GM19099 (cell line): ENCODE results near the gene CRYBA4.

Experiments
- POLR2A ChIP-seq: IDR thresholded peaks from 3 replicates; pipeline ENCODE4 v1.6.1; 2011; ENCODE audit warnings: low read depth; ENCODE audit not compliant: insufficient read length; ENCODE audit errors: extremely low read depth

Gene CRYBA4

DNA sequence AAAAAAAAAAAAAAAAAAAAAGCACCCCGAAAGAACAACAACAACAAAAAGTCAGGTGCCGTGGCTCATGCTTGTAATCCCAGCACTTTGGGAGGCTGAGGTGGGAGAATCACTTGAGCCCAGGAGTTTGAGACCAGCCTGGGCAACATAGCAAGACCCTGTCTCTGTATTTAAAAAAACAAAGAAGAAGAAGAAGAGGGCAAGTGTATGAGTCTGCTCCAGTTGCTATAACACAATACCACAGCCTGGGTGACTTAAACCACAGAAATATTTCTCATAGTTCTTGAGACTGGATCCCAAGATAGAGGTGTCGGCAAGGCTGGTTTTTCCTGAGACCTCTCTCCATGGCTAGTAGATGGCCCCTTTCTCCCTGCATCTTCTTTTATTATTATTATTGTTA lies 12.4 kb downstream of the CRYBA4 start:
- TF ChIP-seq POLR2A: no peak

DNA sequence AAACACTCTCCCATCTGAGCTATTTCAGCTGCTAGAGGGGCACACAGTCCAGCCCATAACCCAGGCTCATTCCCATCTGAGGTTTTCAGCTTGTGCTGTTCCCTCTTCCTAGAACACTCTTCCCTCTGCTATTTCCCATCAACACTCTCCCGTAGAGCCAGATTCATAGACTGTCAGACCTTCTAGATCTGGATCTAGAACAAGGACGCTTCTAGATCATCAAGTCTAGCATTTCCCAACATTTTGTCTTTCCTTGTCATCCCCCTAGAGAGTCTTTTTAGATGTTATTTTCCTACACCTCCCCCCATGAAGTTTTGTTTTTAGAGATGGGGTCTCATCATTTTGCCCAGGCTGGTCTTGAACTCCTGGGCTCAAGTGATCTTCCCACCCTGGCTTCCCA lies 13.4 kb downstream of the CRYBA4 start:
- no peak for TF ChIP-seq POLR2A

DNA sequence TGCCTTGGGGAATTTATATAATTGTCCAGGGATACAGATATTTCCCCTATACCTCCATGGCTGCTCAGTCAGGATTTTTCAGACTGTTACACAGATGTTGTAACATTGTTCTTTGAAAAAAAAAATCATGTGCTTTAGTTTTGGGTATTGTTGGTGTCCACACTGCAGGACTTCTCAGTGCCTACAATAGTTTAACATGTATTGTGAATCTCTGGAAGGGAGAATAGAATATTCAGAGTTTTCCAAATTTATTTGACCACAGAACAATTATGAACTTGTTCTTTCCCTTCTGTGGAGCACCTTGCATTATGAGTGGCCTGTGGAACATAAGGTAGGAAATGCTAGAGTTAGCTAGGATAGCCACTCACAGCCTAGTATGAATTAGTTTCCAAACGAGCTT lies 14.5 kb downstream of the CRYBA4 start:
- no peak for TF ChIP-seq POLR2A

DNA sequence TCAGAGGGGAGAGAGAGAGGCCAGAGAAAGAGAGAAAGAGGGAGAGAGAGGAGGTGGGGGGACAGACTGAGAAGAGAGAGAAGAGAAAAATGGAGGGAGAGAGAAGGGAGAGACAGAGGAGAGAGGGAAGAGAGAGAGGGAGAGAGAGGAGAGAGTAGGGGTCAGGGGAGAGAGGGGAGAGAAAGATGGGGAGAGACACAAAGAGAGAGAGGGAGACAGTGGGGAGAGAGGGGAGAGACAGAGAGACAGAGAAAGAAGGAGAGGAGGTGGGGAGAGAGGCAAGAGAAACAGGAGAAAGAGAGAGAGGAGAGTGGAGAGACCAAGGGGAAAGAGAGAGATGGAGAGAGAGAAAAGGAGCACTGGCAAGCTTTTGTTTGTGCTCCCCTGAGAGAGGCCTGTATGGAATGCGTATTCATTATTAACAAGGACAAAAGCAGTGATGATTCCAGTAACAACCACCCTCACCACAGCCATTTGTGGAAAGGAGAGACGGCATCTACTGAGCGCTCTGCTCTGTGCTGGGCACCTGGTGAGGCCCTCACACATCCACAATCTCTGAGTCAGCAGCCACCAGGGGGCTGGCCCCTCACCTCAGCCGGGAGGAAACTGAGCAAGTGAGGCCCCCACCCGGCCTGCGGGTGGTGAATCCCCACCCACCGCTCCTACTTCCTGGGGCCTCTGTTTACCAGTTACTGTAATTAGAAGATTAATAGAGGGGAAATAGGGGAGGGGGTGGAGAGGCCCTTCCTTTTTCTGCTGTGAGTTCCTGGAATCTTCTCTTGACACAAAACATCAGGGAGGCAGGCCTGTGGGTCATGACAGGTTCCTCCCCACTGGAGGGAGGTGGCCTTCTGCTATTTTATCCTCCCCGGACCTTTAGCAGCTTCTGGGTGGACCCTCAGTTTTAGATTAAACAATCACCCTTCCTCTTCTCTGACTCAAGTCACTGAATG lies 21.0 kb downstream of the CRYBA4 start:
- no peak for TF ChIP-seq POLR2A

DNA sequence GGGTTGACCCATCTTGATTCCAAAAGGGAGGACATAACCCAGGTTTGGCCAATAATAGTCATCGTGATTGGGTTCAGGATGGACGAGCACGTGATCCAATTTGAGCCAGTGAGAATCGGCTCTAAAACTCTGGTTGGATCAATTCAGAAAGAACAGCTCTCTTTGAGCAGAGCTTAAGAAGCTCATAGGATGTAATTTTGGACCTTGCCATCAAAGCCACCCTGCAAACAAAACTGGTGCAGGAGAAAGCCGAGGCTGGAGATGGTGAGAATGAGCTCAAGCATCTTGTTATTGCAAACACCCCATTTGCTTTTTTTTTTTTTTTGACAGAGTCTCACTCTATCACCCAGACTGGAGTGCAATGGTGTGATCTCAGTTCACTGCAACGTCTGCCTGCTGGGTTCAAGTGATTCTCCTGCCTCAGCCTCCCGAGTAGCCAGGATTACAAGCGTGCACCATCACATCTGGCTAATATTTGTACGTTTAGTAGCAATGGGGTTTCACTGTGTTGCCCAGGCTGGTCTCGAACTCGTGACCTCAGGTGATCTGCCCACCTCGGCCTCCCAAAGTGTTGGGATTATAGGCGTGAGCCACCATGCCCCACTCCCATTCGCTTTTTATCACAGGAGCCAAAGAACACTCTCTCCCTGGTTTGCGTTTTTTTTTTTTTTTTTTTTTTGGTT lies 21.8 kb downstream of the CRYBA4 start:
- TF ChIP-seq POLR2A: no peak

DNA sequence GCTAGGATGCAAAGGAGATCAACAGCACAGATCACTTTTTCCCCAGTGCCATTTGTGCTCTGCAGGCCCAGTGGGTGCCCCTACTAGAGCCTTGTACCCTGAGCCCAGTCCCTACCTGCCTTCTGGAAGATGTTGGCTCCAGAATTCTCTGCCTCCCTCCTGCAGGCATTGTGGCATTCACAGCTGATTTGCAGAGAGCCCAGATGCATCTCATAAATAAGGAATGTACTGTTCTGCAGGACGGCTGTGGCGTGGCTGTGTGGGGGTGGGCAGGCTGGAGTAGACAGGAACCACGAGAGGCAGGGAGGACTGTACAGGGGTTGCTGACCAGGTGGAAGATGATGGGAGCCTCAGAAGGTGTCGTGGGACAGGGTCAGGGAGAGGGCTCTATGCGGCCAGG lies 24.4 kb downstream of the CRYBA4 start:
- no peak for TF ChIP-seq POLR2A

DNA sequence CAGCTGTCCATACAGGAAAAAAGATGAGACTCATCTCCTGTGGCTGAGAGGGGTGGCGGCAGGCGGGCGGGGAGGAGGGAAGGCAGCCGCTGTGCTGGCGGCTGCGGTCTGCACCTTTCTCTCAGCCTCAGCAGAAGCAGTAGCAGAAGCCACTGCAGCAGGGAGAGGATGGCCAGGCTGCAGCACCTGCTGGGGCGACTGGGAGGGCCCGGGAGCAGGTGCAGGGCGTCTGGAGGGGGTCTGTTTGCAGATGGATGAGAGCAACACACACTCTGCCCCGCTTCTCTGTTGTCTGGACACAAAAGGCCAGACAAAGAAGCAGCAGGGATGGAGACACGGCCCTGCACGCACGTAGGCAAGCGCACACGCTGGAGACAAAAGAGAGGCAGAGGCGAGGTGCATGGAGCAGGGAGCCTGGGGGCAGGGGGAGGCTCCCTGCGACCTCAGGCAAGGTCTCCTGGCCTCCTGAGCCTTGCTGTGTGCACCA lies 26.3 kb downstream of the CRYBA4 start:
- TF ChIP-seq POLR2A: no peak

DNA sequence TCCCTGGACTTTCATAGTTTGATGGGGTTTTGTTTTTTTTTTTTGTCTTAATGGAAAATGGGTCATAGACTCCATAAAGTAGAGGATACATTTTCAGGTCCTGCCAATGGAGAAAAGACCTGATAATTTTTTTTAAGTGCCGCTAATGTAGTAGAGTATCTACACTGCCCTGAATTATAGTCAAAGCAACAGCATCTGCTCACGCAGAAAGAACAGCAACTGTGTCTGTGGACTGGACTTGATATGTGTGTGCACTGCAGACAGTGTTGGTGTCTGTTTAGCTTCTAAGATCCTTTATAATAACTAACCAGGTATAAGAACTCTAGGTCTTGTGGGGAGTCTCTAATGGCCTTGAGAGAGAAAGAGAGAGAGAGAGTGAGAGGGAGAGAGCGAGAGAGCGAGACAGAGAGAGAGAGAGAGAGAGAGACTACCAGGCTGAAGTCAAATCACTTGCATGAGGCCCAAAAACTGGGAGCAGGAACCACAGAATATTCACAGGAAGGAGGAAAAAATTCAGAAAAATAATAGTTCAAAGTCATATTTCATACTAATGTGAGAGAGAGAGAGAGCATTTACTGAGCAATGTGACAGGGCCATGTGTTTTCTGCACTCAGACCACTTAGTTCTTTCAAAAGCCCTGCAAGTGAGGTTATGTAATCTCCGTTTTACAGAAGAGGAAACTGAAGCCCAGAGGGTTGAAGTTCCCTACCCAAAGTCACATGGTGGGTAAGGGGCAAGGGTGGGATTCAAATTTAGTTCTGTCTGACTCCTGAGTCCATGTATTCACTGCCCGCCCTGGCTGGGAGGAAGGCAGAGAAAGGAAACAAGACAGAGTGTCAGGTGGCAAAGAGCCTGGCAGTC lies 27.0 kb downstream of the CRYBA4 start:
- TF ChIP-seq POLR2A: no peak

DNA sequence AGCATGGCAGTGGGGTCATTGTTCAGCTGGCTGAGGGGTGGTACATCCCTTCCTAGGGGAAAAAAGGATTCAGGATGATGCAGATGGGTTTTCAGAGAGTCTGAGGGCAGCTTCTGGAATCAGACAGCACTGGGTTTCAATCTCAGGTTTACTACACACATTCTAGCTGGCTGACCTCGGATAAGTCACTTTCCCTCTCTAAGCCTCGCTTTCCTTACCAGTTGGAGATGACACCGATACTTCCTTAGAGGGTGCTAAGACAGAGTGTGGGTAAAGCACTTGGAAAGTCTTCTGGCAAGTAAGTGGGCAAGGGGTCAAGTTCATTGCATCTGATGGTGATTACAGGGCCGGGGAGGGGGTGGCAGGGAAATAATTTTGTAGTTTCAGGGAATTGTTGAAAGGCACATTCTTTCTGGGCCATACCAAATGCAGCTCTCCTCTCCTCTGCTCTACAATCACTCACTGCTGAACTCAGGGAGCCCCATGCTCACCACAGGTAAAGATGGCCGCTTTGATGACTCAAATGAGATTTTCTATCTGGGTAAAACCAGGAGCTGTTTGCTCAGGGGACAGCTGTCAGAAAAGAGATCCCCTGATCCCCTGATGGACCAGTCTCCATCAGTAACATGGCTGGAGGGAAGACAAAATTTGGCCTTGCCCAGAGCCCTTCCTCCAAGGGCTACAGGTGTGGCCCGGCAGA lies 29.1 kb downstream of the CRYBA4 start:
- no peak for TF ChIP-seq POLR2A

DNA sequence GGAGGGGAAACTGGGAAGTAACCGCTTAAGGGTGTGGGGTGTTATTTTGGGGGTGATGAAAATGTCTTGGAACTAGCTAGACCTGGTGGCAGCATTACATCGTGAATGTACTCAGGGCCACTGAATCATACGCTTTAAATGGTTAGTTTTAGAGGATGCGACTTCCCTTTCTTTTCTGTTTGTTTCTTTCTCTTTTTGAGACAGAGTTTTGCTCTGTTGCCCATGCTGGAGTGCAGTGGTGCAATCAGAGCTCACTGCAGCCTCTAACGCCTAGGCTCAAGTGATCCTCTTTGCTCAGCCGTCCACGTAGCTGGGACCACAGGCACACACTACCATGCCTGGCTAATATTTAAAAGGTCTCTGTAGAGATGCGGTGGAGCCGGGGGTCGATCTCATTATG lies 30.1 kb downstream of the CRYBA4 start:
- no peak for TF ChIP-seq POLR2A

DNA sequence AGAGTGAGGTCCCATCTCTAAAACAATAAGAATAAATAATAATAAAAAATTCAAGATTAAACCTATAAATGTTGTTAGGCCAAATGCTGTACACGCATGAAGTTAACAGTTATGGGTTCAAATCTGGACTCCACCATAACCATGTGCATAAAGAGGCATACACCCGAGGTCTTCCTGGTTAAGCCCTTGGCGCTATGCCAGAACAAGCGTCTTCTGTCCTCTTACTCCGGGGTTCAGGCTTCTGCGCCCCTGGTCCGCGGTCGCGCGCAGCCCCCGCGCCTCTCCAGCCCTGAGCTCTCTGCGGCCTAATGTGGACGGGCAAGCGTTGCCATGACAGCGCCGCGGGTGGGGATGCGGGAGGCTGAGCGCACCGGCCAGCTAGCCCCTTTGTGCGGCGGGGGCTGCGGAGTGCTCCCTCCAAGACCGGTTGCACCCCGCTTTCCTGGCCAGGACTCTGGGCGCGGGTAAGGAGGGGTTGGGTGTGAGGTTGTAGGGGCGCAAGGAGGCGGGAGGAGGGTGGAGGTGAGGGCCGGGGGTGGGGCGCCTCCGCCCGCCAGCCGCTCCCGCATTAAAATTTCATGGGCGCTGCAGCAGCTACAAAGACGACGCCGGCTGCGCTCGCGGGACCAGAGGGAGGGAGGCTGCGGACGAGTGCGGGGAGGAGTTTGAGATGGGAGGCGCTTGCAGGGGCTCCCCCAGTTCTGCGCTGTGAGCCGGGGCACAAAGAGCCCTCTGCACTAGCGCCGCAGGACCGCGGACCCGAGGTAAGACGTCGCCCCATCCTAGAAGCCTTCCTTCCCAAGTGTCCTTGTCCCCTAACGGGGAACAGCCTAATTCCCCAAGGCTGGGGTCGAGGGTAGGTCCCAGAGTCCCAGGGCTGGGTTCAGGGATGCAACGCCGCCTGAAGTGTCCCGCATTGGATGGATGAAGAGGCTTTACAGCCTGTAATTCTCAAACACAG lies 35.4 kb downstream of the CRYBA4 start, which contains the start of gene MIAT:
Gene MIAT, plus strand, starts transcription at position 698 of the 961 bp plus-strand sequence.
- no peak for TF ChIP-seq POLR2A

DNA sequence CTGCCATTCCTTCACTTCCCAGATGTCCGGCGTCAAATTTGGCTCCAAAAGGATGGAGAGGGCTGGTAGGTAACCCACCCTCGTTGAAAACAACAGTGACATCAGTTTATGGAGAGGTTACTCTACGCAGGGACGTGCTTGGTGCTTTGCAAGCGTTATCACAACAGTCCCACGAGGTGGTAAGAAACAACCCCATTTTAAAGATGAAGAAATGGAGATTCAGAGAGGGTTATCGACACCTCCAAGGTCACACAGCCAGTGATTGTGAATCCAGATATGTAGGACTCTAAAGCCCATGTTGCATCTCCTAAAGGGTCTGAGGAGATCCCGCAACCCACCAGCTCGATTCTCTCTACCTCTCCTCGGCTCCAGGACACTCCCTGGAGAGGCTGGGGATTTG lies 36.4 kb downstream of the CRYBA4 start:
- TF ChIP-seq POLR2A: no peak

DNA sequence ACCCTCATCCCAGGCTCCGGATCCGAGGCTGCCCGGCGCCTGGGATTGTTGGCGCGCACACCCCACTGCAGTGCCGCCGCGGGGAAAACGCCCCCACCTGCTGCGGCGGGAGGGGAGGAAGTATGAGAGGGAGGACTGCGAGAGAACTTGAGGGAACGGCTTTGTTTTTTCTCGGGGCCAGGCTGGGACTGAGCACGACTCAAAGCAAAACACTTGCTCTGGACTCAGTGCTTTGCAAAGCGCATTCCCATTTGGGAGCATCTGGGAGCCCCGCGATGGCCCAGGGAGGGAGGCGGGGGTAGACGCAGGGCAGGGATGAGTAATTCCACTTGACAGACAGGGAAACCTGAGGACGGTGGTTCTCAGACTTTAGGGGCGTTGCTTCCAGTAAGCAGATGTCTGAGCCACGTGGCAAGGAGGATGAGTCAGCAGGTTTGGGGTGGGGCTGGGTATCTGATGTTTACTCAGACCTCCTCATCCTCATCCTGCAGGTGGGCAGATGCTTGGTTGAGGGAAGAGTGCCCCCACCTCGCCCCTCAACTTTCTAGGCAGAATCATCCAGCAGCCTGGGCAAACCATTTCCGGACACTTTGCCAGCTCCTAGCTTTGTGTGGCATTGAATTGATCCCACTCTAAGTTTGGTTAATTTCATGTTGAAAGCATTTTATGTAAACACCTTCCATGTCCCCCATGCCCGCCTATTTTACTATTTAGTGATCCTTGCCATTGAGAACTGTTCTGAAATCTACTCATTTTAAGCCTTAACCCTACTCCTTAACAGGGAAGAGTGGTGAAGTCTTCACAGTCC lies 37.1 kb downstream of the CRYBA4 start:
- peak; percentile 25 for TF ChIP-seq POLR2A

DNA sequence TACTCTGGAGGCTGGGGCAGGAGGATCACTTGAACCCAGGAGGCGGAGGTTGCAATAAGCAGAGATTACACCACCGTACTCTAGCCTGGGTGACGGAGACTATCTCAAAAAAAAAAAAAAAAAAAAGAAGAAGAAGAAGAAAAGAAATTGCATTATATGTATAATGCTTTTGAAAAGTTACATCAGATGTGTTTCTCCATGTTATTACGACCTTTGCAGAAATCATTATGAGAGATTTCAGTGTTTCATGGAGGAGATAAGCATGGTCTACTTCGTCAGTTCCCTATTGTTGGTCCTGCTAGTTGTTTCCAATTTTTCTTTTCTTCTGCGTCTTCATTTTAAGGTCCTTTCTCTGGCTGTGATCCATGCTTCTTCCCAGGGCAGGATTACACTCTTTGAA lies 38.6 kb downstream of the CRYBA4 start:
- TF ChIP-seq POLR2A: no peak
